ENCODE results near the gene DSE.

- TF ChIP-seq CTCF (IDR thresholded peaks at IDR 0.05) (no peak), EZH2 (IDR thresholded peaks at IDR 0.05; ENCODE audit: borderline replicate concordance, insufficient read depth, low read depth, low read length, poor library complexity, severe bottlenecking) (no peak)
Measured at GRCh38 chr6:116420341-116420740, 49.6 kb downstream of the DSE start.
